DOHH2 (cell line): ENCODE data around the gene GOLT1B.

Experiments used
- CTCF ChIP-seq: fragments of 200-600 bp; sonication (generic); IDR thresholded peaks from one replicate; pipeline ENCODE4 v1.5.1; 2014; ENCODE audit warnings: antibody characterized with exemption, mild to moderate bottlenecking, low read depth, low read length; ENCODE audit not compliant: poor library complexity, severe bottlenecking
- EZH2phosphoT487 ChIP-seq: fragments of 200-600 bp; sonication (generic); IDR thresholded peaks from 2 replicates; pipeline ENCODE4 v1.6.1; 2017; ENCODE audit warnings: borderline replicate concordance, mild to moderate bottlenecking, antibody characterized with exemption, low read length, moderate library complexity, mixed read lengths

- TF ChIP-seq CTCF (no peak), EZH2phosphoT487 (no peak)
Measured at GRCh38 chr12:21529456-21529855, 27.9 kb downstream of the GOLT1B start.
